NCI-H345 treated with DMSO at 0.1 percent for 48 hours (cell line): ENCODE measurements around the gene HAUS7.

Source experiments
- DNase-seq: peaks from one replicate; lab custom pipeline; 2025; ENCODE audit not compliant: unreplicated experiment; lab: John Stamatoyannopoulos, UW

The HAUS7 gene

GRCh38 chrX:153470411-153471363 lies at the start of gene HAUS7:
TSS of gene HAUS7 (minus strand) at chrX:153470576. CDS start at chrX:153470557, 19 bp downstream.
- peak; percentile 78 for DNase-seq

DNA sequence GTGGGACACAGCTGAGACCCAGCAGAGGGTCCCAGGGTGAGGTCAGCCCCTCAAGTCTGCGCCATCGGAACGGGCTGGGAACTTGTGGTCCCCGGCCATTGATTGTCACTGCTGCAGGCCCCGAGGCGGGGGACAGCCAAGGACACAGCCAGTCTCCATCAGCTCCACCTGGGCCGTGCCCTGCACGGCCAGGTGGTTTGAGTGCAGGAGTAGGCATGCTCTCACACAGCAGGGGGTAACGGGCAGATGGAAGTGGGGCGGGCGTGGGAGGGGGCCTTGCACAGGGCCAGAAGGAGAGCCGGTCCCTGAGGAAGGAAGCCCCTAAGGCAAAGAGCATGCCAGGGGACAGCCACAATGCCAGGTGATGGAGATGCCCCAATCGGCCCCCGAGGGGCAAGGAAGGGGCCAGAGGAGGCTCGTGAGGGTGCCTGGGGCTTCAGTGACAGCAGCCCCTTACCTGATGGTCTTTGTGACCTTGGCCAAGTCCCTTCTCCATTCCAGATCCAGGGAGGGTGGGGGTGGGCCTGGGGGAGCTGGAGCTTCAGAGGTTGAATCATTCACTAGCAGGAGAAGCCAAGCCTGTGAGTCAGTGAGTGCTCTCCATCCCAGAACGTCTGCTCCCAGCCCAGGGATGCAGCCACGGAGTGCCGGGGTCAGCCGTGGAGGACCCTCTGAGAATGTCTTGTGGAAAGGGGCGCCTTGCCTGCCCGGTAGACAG lies 49.4 kb upstream of the HAUS7 start:
- no peak for DNase-seq

DNA sequence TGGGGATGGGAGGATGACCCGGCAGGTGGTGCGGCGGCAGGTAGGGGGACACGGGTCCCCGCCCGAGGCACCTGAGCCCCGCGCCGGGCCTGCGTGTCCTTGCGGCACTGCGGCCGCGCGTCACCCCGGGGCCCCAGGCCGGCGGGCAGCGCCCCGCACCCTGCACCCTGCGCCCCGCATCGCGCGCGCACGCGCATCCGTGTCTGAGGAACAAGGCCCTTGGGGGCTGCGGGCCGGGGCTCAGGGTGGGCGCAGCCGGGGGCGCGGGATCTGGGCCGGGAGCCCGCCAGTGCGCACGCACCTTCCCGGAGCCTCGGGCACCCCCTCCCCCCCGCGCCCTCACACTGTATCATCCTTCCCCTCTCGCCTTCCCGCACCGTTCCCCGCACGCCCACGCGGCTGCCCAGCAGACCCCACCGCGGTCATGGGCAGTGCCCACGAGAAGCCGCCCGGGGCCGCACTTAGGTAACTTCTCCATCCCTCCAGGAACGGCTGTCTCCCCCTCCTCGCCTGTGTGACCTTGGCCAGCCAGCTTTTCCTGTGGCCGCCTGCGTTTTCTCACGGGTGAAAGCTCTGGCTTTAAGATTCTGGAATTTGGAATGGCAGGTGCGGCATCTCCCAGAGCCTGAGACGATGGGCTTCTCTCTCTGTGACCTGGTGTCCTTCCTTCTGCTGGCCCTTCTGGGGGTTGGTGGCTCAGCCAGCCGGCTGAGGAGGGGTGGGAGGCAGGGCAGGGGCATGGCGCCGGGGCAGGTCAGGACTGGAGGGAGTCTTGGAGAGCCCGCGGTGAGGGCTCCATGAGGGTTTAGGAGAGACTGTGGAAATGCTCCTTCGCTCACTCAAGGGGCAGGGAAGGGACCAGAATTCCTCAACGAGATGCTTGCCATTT lies 47.8 kb upstream of the HAUS7 start:
- no peak for DNase-seq

DNA sequence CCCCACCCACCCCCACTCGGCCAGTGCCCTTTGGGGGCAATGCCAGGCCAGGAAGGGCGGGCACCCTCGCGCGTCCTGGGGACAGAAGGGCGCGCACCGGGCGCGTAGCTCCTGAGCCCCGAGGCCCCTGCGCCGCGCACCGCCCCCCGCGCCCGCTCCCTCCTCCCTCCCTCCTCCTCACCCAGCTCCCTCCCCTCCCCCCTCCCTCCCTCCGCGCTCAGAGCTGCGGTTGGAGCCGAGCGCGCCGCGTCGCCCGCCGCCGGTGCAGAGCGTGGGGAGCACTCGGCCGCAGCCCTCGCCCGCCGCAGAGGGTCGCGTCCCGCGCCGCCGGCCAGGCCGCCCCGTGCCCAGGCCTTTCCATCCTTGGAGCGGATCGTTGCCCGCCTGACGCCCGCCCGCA lies 47.0 kb upstream of the HAUS7 start, which contains the start of gene ATP2B3:
Gene ATP2B3 (plus strand): TSS at position 220 of the 400 bp plus-strand sequence. CDS start 18,606 bp downstream, outside the sequence.
- no peak for DNase-seq

GRCh38 chrX:153516073-153516472 lies 45.7 kb upstream of the HAUS7 start:
- DNase-seq, result no peak

GRCh38 chrX:153515435-153515834 lies 45.1 kb upstream of the HAUS7 start:
- DNase-seq, result no peak

- DNase-seq, result no peak
These were observed 43.9 kb upstream of the HAUS7 start for GRCh38 chrX:153514259-153514658.

- no peak for DNase-seq
These were observed 42.9 kb upstream of the HAUS7 start for GRCh38 chrX:153513265-153513664.

DNA sequence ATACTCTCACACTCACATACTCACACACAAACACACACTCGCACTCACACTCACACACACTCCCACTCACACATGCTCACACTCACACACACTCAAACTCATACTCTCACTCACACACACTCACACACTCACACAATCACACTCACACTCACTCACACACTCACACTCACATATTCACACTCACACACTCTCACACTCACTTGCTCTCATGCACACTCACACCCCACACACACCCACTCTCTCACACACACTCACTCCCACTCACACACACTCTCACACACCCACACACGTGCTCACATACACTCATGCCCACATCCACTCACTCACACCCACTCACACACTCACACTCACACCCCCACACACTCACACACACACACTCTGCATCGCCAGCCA lies 42.1 kb upstream of the HAUS7 start:
- DNase-seq, result no peak

GRCh38 chrX:153511784-153512500 lies 41.6 kb upstream of the HAUS7 start:
- DNase-seq, result no peak

- no peak for DNase-seq
These were observed 40.0 kb upstream of the HAUS7 start for GRCh38 chrX:153510383-153510782.

DNA sequence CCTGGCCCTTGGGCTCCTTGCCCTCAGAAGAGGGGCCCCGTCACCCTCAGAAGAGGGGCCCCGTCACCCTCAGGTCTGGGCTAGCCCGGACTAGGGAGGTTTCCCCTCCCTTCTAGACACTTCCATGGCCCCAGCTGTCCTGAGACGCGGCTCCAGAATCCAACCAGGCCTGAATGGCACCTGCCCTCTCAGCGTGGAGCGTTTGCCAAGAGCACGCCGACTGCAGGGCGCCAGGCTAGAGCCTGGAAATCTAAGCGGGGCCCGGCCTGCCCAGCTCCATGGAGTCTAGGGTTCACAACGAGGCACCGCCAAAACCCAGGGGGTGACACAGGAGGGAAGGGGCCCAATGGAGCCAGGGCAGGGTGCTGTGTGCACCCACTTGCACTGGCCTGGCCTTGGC lies 39.2 kb upstream of the HAUS7 start:
- DNase-seq, result no peak

DNA sequence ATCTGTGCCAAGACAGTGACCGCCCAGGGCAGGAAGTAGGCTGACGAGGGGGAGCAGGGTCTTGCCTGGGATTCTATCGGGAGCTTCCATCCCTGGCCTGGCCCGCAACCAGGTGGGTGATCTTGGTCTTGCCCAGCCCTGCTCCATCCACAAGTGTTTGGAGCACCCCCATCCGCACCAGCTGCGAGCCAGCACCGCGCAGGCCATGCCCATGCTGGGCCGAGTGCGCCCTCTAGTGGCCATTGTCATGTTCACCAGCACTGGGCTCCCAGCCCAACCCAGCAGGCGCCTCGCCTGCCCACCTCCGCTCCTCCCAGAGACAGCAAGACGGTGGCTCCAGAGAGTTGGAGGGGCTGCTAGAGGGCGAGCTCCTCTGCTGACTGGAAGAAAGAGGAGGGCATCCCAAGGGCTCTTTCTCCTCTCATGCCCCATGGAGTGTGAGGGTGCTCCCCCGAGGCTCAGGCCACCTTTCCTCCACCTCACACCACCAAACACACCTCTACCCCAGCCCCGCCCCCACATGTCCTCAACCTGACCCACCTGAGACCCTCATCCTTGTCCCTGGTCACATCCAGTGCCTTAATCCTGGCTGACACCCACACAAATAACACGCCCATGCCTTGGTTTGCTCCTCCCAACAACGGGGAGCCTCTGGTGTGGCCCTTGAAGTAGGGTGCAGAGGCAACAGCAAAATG lies 37.3 kb upstream of the HAUS7 start:
- DNase-seq, result peak; percentile 30

GRCh38 chrX:153505361-153505760 lies 35.0 kb upstream of the HAUS7 start:
- DNase-seq, result no peak

DNA sequence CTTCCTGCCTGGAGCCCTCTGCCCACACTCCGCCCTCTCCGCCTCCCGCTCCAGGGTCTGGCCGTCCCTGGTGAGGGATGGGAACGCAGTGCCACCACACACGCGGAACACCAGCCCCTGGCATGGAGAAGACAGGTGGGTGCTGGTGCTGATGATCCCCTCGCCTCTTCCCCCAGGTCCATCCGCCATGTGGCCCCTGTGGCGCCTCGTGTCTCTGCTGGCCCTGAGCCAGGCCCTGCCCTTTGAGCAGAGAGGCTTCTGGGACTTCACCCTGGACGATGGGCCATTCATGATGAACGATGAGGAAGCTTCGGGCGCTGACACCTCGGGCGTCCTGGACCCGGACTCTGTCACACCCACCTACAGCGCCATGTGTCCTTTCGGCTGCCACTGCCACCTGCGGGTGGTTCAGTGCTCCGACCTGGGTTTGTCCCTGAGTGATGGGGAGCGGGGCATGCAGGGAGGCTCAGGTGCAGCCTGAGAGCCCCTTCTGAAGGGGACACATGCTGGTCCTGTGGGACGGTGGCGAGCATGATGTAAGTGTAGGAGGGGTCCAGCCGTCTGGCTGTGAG lies 34.2 kb upstream of the HAUS7 start:
- no peak for DNase-seq

DNA sequence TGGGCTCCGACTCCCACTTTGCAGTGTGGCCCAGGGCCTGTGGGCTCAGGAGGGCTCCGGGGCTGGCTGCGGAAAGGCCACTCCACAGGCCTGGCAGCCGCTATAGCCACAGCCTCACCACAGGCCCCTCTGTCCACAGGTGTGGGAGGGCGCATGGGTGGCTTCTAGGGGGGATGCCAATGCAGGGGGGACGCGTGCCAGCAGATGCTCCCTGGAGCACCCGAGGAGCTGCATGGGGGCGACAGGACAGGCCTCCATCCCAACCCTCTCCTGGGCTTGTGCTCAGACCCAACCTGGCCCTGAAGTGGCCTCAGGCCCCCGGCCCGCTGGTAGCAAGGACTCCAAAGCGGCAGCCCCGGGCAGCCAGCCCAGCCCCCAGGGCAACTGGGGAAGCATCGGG lies 32.4 kb upstream of the HAUS7 start:
- no peak for DNase-seq

- no peak for DNase-seq
These were observed 31.8 kb upstream of the HAUS7 start for GRCh38 chrX:153502131-153502530.

DNA sequence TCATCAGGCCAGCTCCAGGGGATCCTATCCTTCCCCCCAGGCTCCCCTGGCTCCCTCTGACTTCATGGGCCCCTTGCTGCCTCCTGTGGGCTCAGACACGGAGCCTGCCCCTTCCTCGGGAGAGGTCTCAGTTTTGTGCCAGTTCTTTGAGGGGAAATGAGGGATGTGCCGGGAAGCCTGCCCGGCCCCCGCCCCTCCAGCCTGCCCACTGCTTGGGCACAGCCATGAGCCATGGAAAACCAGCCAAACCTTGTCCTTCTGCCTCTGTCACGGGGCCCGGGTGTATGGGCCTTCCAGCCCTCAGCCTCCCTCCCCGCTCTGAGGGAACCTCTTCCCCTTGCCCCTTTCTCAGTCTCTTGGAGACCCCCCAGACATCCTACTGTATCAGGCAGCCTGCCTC lies 31.2 kb upstream of the HAUS7 start:
- no peak for DNase-seq

- DNase-seq, result no peak
These were observed 30.4 kb upstream of the HAUS7 start for GRCh38 chrX:153500676-153501280.
